Uterus (tissue), 2 donors: ENCODE results near the gene WSB1.
"Not testable (repeated sequence)": the region's sequence is repeated elsewhere in the genome, so short reads cannot be mapped to it uniquely, and the experiment has no call there.

Experiments used
- CTCF ChIP-seq, 4 experiments: fragments of 200-600 bp in 2 of 4; fragments of 450-650 bp in 2 of 4; sonication (generic) in 2 of 4; IDR thresholded peaks; one replicate each; pipeline ENCODE4 v1.5.1; 2016 to 2019; ENCODE audit warnings: antibody characterized with exemption in 4 of 4, mild to moderate bottlenecking in 2 of 4, moderate library complexity in 1 of 4
- POLR2A ChIP-seq, 2 donors: fragments of 450-650 bp; IDR thresholded peaks; one replicate each; pipeline ENCODE4 v1.6.1; 2016; ENCODE audit warnings: antibody characterized with exemption in 2 of 2, mild to moderate bottlenecking in 1 of 2, moderate library complexity in 1 of 2

- TF ChIP-seq CTCF, POLR2A (IDR thresholded peaks at IDR 0.05): not testable (repeated sequence)
These were observed 14.8 kb upstream of the WSB1 start for GRCh38 chr17:27279132-27279531.
